HCT116 (cell line): ENCODE data around the gene GRID2IP. TPM values are rescaled to one million over a fixed set of nuclear protein-coding genes. Genes with fewer than 3 reads are reported as not detected.
"Not testable (repeated sequence)": the region's sequence is repeated elsewhere in the genome, so short reads cannot be mapped to it uniquely, and the experiment has no call there.

ENCODE experiments used
- ATAC-seq: fragments of 200-7000 bp; cut with Tn5 transposase; 2 replicates; pipeline ENCODE4 v1.9.1; 2020; ENCODE audit warnings: mild to moderate bottlenecking, moderate library complexity
- BruUV-seq: library from RNA; stranded (reverse); fragments of 400-500 nt; replicated peaks from 2 replicates; lab custom pipeline; 2021; lab: Mats Ljungman, UMichigan
- CTCF ChIA-PET: fragments of 300-600 bp; sonication (Branson Sonifier 250); formaldehyde crosslinking; loops from one replicate; lab custom pipeline; 2021; ENCODE audit warnings: antibody characterized with exemption; lab: Charles Lee
- POLR2A ChIA-PET: fragments of 300-600, 350-600 bp; sonication (Branson Sonifier 250); formaldehyde crosslinking; loops from one replicate; lab custom pipeline; 2021; ENCODE audit warnings: antibody characterized with exemption; lab: Charles Lee
- RAD21 ChIA-PET, 2 experiments: fragments of 300-600 bp; sonication (Branson Sonifier 250); formaldehyde crosslinking; loops; one replicate each; lab custom pipeline; 2023; ENCODE audit warnings: low total read pairs in 2 of 2; ENCODE audit not compliant: uncharacterized antibody in 2 of 2, unreplicated experiment in 2 of 2, low non-redundant PET in 1 of 2; lab: Charles Lee
- DNase-seq: peaks from one replicate; pipeline ENCODE4 v3.0.0-alpha.2; 2010; ENCODE audit warnings: low read depth, low spot score
- H2AFZ ChIP-seq: fragments of 200-600 bp; shearing (Covaris generic), sonication (generic); 2 replicates; pipeline ENCODE4 v1.6.1; 2017; ENCODE audit warnings: low read depth, mixed run types, mixed read lengths, antibody characterized with exemption, low read length; ENCODE audit not compliant: poor library complexity, severe bottlenecking
- H3K27ac ChIP-seq: 2 replicates; pipeline ENCODE4 v1.5.1; 2012; ENCODE audit warnings: low read depth, low read length
- H3K27me3 ChIP-seq: fragments of 200-600 bp; sonication (generic); 2 replicates; pipeline ENCODE4 v1.6.1; 2016; ENCODE audit warnings: mixed run types, low read length, mixed read lengths; ENCODE audit not compliant: insufficient read depth
- H3K36me3 ChIP-seq, 2 experiments: fragments of 200-500 bp in 1 of 2; fragments of 200-600 bp in 1 of 2; sonication (Bioruptor generic) in 1 of 2; sonication (generic) in 1 of 2; 2 replicates each; pipeline versions ENCODE4 v1.5.1 to v1.6.1; 2014 to 2016; ENCODE audit warnings: low read length in 2 of 2, inconsistent platforms in 1 of 2, mixed read lengths in 1 of 2, mixed run types in 1 of 2; ENCODE audit not compliant: insufficient read depth in 2 of 2, control insufficient read depth in 1 of 2
- H3K4me1 ChIP-seq, 2 experiments: fragments of 200-600 bp in 1 of 2; sonication (generic) in 1 of 2; 2 replicates each; pipeline versions ENCODE4 v1.5.1 to v1.6.1; 2012 to 2017; ENCODE audit warnings: low read length in 2 of 2, inconsistent platforms in 1 of 2, mild to moderate bottlenecking in 1 of 2, mixed read lengths in 1 of 2, mixed run types in 1 of 2, moderate library complexity in 1 of 2; ENCODE audit not compliant: insufficient read depth in 2 of 2, control insufficient read depth in 1 of 2
- H3K4me2 ChIP-seq: fragments of 200-600 bp; sonication (generic); 2 replicates; pipeline ENCODE4 v1.6.1; 2017; ENCODE audit warnings: mixed run types, low read length, mixed read lengths
- H3K4me3 ChIP-seq, 2 experiments: fragments of 200-600 bp in 1 of 2; sonication (generic) in 1 of 2; replicated peaks in 1 of 2; 2 replicates each; pipeline ENCODE4 v1.5.1; 2011 to 2016; ENCODE audit warnings: low read length in 2 of 2, control low read depth in 1 of 2, low read depth in 1 of 2, mild to moderate bottlenecking in 1 of 2, mixed read lengths in 1 of 2, mixed run types in 1 of 2
- H3K79me2 ChIP-seq: fragments of 200-600 bp; sonication (generic); 2 replicates; pipeline ENCODE4 v1.6.1; 2017; ENCODE audit warnings: mild to moderate bottlenecking, mixed run types, low read length, moderate library complexity, mixed read lengths; ENCODE audit not compliant: insufficient read depth
- H3K9ac ChIP-seq: fragments of 200-600 bp; sonication (generic); 2 replicates; pipeline ENCODE4 v1.6.1; 2016; ENCODE audit warnings: low read length, mixed read lengths
- H3K9me2 ChIP-seq: fragments of 200-600 bp; sonication (generic), shearing (Covaris generic); 2 replicates; pipeline ENCODE4 v1.6.1; 2017; ENCODE audit warnings: mixed run types, mild to moderate bottlenecking, moderate library complexity; ENCODE audit not compliant: insufficient read depth
- H3K9me3 ChIP-seq, 2 experiments: fragments of 200-500 bp in 1 of 2; fragments of 200-600 bp in 1 of 2; sonication (Bioruptor generic) in 1 of 2; sonication (generic) in 1 of 2; 2 replicates each; pipeline ENCODE4 v1.6.1; 2014 to 2017; ENCODE audit warnings: low read length in 2 of 2, mixed read lengths in 2 of 2, inconsistent platforms in 1 of 2, low read depth in 1 of 2, mild to moderate bottlenecking in 1 of 2, mixed run types in 1 of 2, moderate library complexity in 1 of 2; ENCODE audit not compliant: control insufficient read depth in 1 of 2, insufficient read depth in 1 of 2
- H4K20me1 ChIP-seq: fragments of 200-600 bp; sonication (generic), shearing (Covaris generic); 2 replicates; pipeline ENCODE4 v1.6.1; 2017; ENCODE audit warnings: mixed run types, mild to moderate bottlenecking, moderate library complexity; ENCODE audit not compliant: insufficient read depth
- CBX3 ChIP-seq: IDR thresholded peaks from 2 replicates; pipeline ENCODE4 v1.6.1; 2012; ENCODE audit warnings: low read depth
- ELF1 ChIP-seq: IDR thresholded peaks from 2 replicates; pipeline ENCODE4 v1.6.1; 2012; ENCODE audit warnings: low read depth, borderline replicate concordance
- EZH2phosphoT487 ChIP-seq: fragments of 200-600 bp; IDR thresholded peaks from 2 replicates; pipeline ENCODE4 v1.6.1; 2018; ENCODE audit warnings: antibody characterized with exemption, borderline replicate concordance
- JUND ChIP-seq: IDR thresholded peaks from 2 replicates; pipeline ENCODE4 v1.6.1; 2012
- POLR2A ChIP-seq: IDR thresholded peaks from 2 replicates; pipeline ENCODE4 v1.7.0; 2011; ENCODE audit warnings: borderline replicate concordance; ENCODE audit not compliant: insufficient read depth, insufficient read length; ENCODE audit errors: extremely low read depth
- POLR2AphosphoS5 ChIP-seq: IDR thresholded peaks from 2 replicates; pipeline ENCODE4 v1.6.1; 2011; ENCODE audit warnings: mild to moderate bottlenecking, low read depth, low read length, moderate library complexity
- RAD21 ChIP-seq: IDR thresholded peaks from 2 replicates; pipeline ENCODE4 v1.6.1; 2012; ENCODE audit warnings: low read depth, mild to moderate bottlenecking
- REST ChIP-seq: IDR thresholded peaks from 2 replicates; pipeline ENCODE4 v1.6.1; 2012; ENCODE audit warnings: low read depth
- SP1 ChIP-seq: IDR thresholded peaks from 2 replicates; pipeline ENCODE4 v1.6.1; 2012; ENCODE audit warnings: low read depth
- YY1 ChIP-seq: IDR thresholded peaks from 2 replicates; pipeline ENCODE4 v1.6.1; 2011; ENCODE audit warnings: low read length, low read depth, moderate library complexity, mild to moderate bottlenecking; ENCODE audit not compliant: insufficient replicate concordance; ENCODE audit errors: extremely low read depth
- ZFX ChIP-seq: fragments of 450-650 bp; IDR thresholded peaks from 2 replicates; pipeline ENCODE4 v1.6.1; 2017
- intact Hi-C: fragments of 100-400 bp; cut with micrococcal nuclease; formaldehyde crosslinking; loops from 2 replicates; pipeline ENCODE4 v1.10.0; 2022
- total RNA-seq: library from RNA; stranded (reverse); gene quantifications from one replicate; pipeline ENCODE4 v1.2.1, GENCODE V29; 2021; ENCODE audit not compliant: unreplicated experiment
- TF ChIP-seq, protein P1 (sequence below): IDR thresholded peaks from 2 replicates; pipeline ENCODE4 v1.6.1; 2011; ENCODE audit warnings: mild to moderate bottlenecking, low read length, moderate library complexity; ENCODE audit not compliant: insufficient replicate concordance; ENCODE audit errors: extremely low read depth
- TF ChIP-seq, protein P2 (sequence below): IDR thresholded peaks from 2 replicates; pipeline ENCODE4 v1.6.1; 2012

GRID2IP gene
- total RNA-seq, 1 experiment from 2014 or later: 3.2 TPM

- Histone ChIP-seq H3K27ac (no peak overlapping the region), H2AFZ (no peak overlapping the region), H3K4me2 (no peak overlapping the region), H3K79me2 (peaks cover 18% of the 10 kb centered on the region; the same call in 1 of the 2 replicates), H3K4me3 (no peak overlapping the region), H3K4me1 (peaks cover 9 to 17% of the 10 kb centered on the region in 2 experiments), H3K9ac (no peak overlapping the region), H4K20me1 (no peaks in the 10 kb centered on the region), H3K9me2 (no peaks in the 10 kb centered on the region), H3K36me3 (peaks cover 11 to 20% of the 10 kb centered on the region in 2 experiments; a peak in 3 of 4 replicates), H3K9me3 (no peaks in the 10 kb centered on the region), H3K27me3 (no peaks in the 10 kb centered on the region)
- no peak for DNase-seq
- BruUV-seq: no TSS peak
- no peak for TF ChIP-seq SP1
- no peak for TF ChIP-seq POLR2AphosphoS5
- TF ChIP-seq CBX3: no peak
- TF ChIP-seq REST: no peak
- no peak for TF ChIP-seq ELF1
- TF ChIP-seq, protein P1, sequence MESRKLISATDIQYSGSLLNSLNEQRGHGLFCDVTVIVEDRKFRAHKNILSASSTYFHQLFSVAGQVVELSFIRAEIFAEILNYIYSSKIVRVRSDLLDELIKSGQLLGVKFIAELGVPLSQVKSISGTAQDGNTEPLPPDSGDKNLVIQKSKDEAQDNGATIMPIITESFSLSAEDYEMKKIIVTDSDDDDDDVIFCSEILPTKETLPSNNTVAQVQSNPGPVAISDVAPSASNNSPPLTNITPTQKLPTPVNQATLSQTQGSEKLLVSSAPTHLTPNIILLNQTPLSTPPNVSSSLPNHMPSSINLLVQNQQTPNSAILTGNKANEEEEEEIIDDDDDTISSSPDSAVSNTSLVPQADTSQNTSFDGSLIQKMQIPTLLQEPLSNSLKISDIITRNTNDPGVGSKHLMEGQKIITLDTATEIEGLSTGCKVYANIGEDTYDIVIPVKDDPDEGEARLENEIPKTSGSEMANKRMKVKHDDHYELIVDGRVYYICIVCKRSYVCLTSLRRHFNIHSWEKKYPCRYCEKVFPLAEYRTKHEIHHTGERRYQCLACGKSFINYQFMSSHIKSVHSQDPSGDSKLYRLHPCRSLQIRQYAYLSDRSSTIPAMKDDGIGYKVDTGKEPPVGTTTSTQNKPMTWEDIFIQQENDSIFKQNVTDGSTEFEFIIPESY: no peak
- TF ChIP-seq EZH2phosphoT487: no peak
- TF ChIP-seq ZFX: no peak
- TF ChIP-seq JUND: no peak
- TF ChIP-seq RAD21: no peak
- TF ChIP-seq, protein P2, sequence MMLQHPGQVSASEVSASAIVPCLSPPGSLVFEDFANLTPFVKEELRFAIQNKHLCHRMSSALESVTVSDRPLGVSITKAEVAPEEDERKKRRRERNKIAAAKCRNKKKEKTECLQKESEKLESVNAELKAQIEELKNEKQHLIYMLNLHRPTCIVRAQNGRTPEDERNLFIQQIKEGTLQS: no peak
- TF ChIP-seq POLR2A: no peak
- TF ChIP-seq YY1: no peak
- ChIA-PET RAD21 (no interaction called here), POLR2A (no interaction called here), CTCF (no interaction called here)
- no peak for ATAC-seq
- intact Hi-C loops: loop anchor here (10.0 kb wide), 1 partner anchor 266 kb away; no protein-coding TSS in a partner anchor
Measured at GRCh38 chr7:6588566-6588965, 37.3 kb upstream of the GRID2IP start.

DNA sequence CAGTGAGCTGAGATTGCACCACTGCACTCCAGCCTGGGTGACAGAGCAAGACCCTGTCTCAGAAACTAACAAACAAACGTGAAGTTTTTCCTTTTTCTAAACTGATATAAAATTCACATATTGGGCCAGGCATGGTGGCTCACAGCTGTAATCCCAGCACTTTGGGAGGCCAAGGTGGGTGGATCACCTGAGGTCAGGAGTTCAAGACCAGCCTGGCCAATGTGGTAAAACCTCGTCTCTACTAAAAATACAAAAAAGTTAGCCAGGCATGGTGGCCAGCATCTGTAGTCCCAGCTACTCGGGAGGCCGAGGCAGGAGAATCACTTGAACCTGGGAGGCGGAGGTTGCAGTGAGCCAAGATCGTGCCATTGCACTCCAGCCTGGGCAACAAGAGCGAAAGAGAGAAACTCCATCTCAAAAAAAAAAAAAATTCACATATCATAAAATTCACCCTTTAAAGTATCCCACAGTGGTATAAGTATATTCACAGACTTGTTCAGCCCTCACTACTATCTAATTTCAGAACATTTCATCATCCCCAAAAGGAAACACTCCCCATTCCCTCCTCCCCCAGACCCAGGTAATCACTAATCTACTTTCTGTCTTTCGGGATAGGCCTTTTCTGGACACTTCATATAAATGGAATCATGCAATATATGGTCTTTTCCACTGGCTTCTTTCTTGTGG lies 34.6 kb upstream of the GRID2IP start:
- H3K9ac ChIP-seq, H2AFZ ChIP-seq, H3K4me2 ChIP-seq, H3K27ac ChIP-seq, POLR2A ChIA-PET, H3K27me3 ChIP-seq, H3K9me3 ChIP-seq, DNase-seq, H3K9me2 ChIP-seq, H3K4me3 ChIP-seq, BruUV-seq, CTCF ChIA-PET, H3K79me2 ChIP-seq, H3K4me1 ChIP-seq, H4K20me1 ChIP-seq, ATAC-seq: not testable (repeated sequence)
- H3K36me3 ChIP-seq: peaks cover 17 to 22% of the 10 kb centered on the region in 2 experiments; a peak in 3 of 4 replicates
- intact Hi-C loops: loop anchor here (10.0 kb wide), 1 partner anchor 269 kb away; no protein-coding TSS in a partner anchor
- RAD21 ChIA-PET: interaction anchor here in 1 of 2 experiments (0.6 kb wide), 1 partner anchor 70 kb away, joined by 3 read pairs; no protein-coding TSS in a partner anchor
